Central memory CD8-positive, alpha-beta T cell (primary cell): ENCODE results near the gene CALR.

Experiments
- ATAC-seq: fragments of 150-1000 bp; cut with Tn5 transposase; replicated peaks from 2 replicates; pipeline ENCODE4 v1.10.0; 2022; ENCODE audit warnings: mild to moderate bottlenecking, moderate FRiP score, moderate number of reproducible peaks; ENCODE audit not compliant: poor library complexity, severe bottlenecking; ENCODE audit errors: extremely low read depth
- DNase-seq, 2 donors: peaks; one replicate each; pipeline ENCODE4 v3.0.0; 2021; ENCODE audit warnings: low spot score in 2 of 2
- H3K27ac Mint-ChIP-seq: one replicate; pipeline ENCODE4 v1.8.0; 2022; ENCODE audit warnings: low read depth, mild to moderate bottlenecking, moderate library complexity, mixed read lengths
- H3K27me3 Mint-ChIP-seq: one replicate; pipeline ENCODE4 v1.8.0; 2022; ENCODE audit warnings: mixed read lengths
- H3K36me3 Mint-ChIP-seq: one replicate; pipeline ENCODE4 v1.8.0; 2022; ENCODE audit warnings: mild to moderate bottlenecking, moderate library complexity, mixed read lengths; ENCODE audit not compliant: insufficient read depth
- H3K4me1 Mint-ChIP-seq: one replicate; pipeline ENCODE4 v1.8.0; 2022; ENCODE audit warnings: mixed read lengths
- H3K4me3 Mint-ChIP-seq: one replicate; pipeline ENCODE4 v1.8.0; 2022; ENCODE audit warnings: mild to moderate bottlenecking, moderate library complexity, mixed read lengths
- H3K9me3 Mint-ChIP-seq: one replicate; pipeline ENCODE4 v1.8.0; 2022; ENCODE audit warnings: mixed read lengths

The CALR gene

GRCh38 chr19:12983542-12984142 lies 45.2 kb downstream of the CALR start:
- peaks cover 4% of the 10 kb centered on the region for H3K36me3 Mint-ChIP-seq
- peak; percentile 75 to 79 for DNase-seq
- peak; percentile 45 for ATAC-seq
- H3K27me3 Mint-ChIP-seq = no peaks in the 10 kb centered on the region
- H3K4me1 Mint-ChIP-seq = peaks cover 8% of the 10 kb centered on the region
- no peak overlapping the region for H3K27ac Mint-ChIP-seq
- H3K9me3 Mint-ChIP-seq = no peaks in the 10 kb centered on the region
- no peak overlapping the region for H3K4me3 Mint-ChIP-seq

GRCh38 chr19:12984143-12984627 lies 45.8 kb downstream of the CALR start:
- Mint-ChIP-seq H3K9me3 (no peaks in the 10 kb centered on the region), H3K27ac (no peak overlapping the region), H3K27me3 (no peaks in the 10 kb centered on the region), H3K36me3 (peaks cover 4% of the 10 kb centered on the region), H3K4me3 (no peak overlapping the region), H3K4me1 (peaks cover 8% of the 10 kb centered on the region)
- DNase-seq (no peak), ATAC-seq (no peak)

GRCh38 chr19:12984683-12985048 lies 46.3 kb downstream of the CALR start:
- Mint-ChIP-seq H3K27ac (no peak overlapping the region), H3K9me3 (no peaks in the 10 kb centered on the region), H3K4me3 (peak overlapping the region; percentile 10), H3K36me3 (peaks cover 4% of the 10 kb centered on the region), H3K4me1 (peaks cover 8% of the 10 kb centered on the region), H3K27me3 (no peaks in the 10 kb centered on the region)
- ATAC-seq (no peak), DNase-seq (no peak)

- DNase-seq (peak in 1 of 2 donors; percentile 46), ATAC-seq (peak; percentile 72)
- peak overlapping the region; percentile 10 for H3K4me3 Mint-ChIP-seq
- no peaks in the 10 kb centered on the region for H3K27me3 Mint-ChIP-seq
- no peak overlapping the region for H3K27ac Mint-ChIP-seq
- peaks cover 4% of the 10 kb centered on the region for H3K36me3 Mint-ChIP-seq
- H3K4me1 Mint-ChIP-seq = peaks cover 8% of the 10 kb centered on the region
- H3K9me3 Mint-ChIP-seq = no peaks in the 10 kb centered on the region
Measured at GRCh38 chr19:12985049-12985776, 46.8 kb downstream of the CALR start.

GRCh38 chr19:12986726-12987125 lies 48.3 kb downstream of the CALR start:
- H3K4me1 Mint-ChIP-seq = peaks cover 8% of the 10 kb centered on the region
- H3K4me3 Mint-ChIP-seq = no peak overlapping the region
- ATAC-seq (no peak), DNase-seq (no peak)
- no peaks in the 10 kb centered on the region for H3K27me3 Mint-ChIP-seq
- H3K36me3 Mint-ChIP-seq = peaks cover 4% of the 10 kb centered on the region
- no peaks in the 10 kb centered on the region for H3K9me3 Mint-ChIP-seq
- no peak overlapping the region for H3K27ac Mint-ChIP-seq

- no peak overlapping the region for H3K4me3 Mint-ChIP-seq
- H3K4me1 Mint-ChIP-seq = peaks cover 8% of the 10 kb centered on the region
- H3K9me3 Mint-ChIP-seq = no peaks in the 10 kb centered on the region
- H3K27me3 Mint-ChIP-seq = no peaks in the 10 kb centered on the region
- DNase-seq = no peak
- peaks cover 4% of the 10 kb centered on the region for H3K36me3 Mint-ChIP-seq
- no peak for ATAC-seq
- H3K27ac Mint-ChIP-seq = no peak overlapping the region
Measured at GRCh38 chr19:12987190-12987589, 48.8 kb downstream of the CALR start.

- DNase-seq (no peak), ATAC-seq (no peak)
- Mint-ChIP-seq H3K4me3 (no peak overlapping the region), H3K4me1 (peaks cover 8% of the 10 kb centered on the region), H3K36me3 (peaks cover 4% of the 10 kb centered on the region), H3K27ac (no peak overlapping the region), H3K9me3 (no peaks in the 10 kb centered on the region), H3K27me3 (no peaks in the 10 kb centered on the region)
Measured at GRCh38 chr19:12987781-12988180, 49.4 kb downstream of the CALR start.

GRCh38 chr19:12990431-12990830 lies 52.0 kb downstream of the CALR start:
- no peak for ATAC-seq
- Mint-ChIP-seq H3K27ac (no peak overlapping the region), H3K27me3 (no peaks in the 10 kb centered on the region), H3K4me3 (no peak overlapping the region), H3K9me3 (no peaks in the 10 kb centered on the region), H3K36me3 (peaks cover 12% of the 10 kb centered on the region), H3K4me1 (peaks cover 7% of the 10 kb centered on the region)
- no peak for DNase-seq

- Mint-ChIP-seq H3K27ac (no peak overlapping the region), H3K4me3 (no peak overlapping the region), H3K4me1 (peaks cover 7% of the 10 kb centered on the region), H3K36me3 (peaks cover 12% of the 10 kb centered on the region), H3K9me3 (no peaks in the 10 kb centered on the region), H3K27me3 (no peaks in the 10 kb centered on the region)
- ATAC-seq (no peak), DNase-seq (no peak)
Measured at GRCh38 chr19:12990853-12991252, 52.4 kb downstream of the CALR start.

- no peak for ATAC-seq
- no peak overlapping the region for H3K27ac Mint-ChIP-seq
- H3K27me3 Mint-ChIP-seq = no peaks in the 10 kb centered on the region
Measured at GRCh38 chr19:12991296-12991695, 52.9 kb downstream of the CALR start.

GRCh38 chr19:12992729-12993128 lies 54.3 kb downstream of the CALR start:
- Mint-ChIP-seq H3K27me3 (no peaks in the 10 kb centered on the region), H3K4me1 (peaks cover 11% of the 10 kb centered on the region), H3K4me3 (no peak overlapping the region), H3K27ac (no peak overlapping the region), H3K36me3 (peaks cover 10% of the 10 kb centered on the region), H3K9me3 (no peaks in the 10 kb centered on the region)
- no peak for DNase-seq
- no peak for ATAC-seq

More at GRCh38 chr19:12991296-12991695, 52.9 kb downstream of the CALR start:
- no peak for DNase-seq
- H3K9me3 Mint-ChIP-seq = no peaks in the 10 kb centered on the region
- peaks cover 11% of the 10 kb centered on the region for H3K4me1 Mint-ChIP-seq
- H3K36me3 Mint-ChIP-seq = peaks cover 10% of the 10 kb centered on the region
- no peak overlapping the region for H3K4me3 Mint-ChIP-seq

- Mint-ChIP-seq H3K27ac (no peak overlapping the region), H3K9me3 (no peaks in the 10 kb centered on the region), H3K4me3 (no peak overlapping the region), H3K4me1 (peaks cover 11% of the 10 kb centered on the region), H3K36me3 (peaks cover 10% of the 10 kb centered on the region), H3K27me3 (no peaks in the 10 kb centered on the region)
- ATAC-seq = no peak
- no peak for DNase-seq
Measured at GRCh38 chr19:12993562-12993961, 55.2 kb downstream of the CALR start.
